NCI-H1048 (cell line): Measurements from ENCODE around the gene BCKDHA.
"Not testable (repeated sequence)": the region's sequence is repeated elsewhere in the genome, so short reads cannot be mapped to it uniquely, and the experiment has no call there.

ENCODE experiments used
- DNase-seq: peaks from one replicate; lab custom pipeline; 2025; lab: John Stamatoyannopoulos, UW

The BCKDHA gene

GRCh38 chr19:41405776-41406175 is 8.2 kb downstream of the BCKDHA start:
- no peak for DNase-seq

GRCh38 chr19:41407271-41407670 is 9.7 kb downstream of the BCKDHA start:
- no peak for DNase-seq

GRCh38 chr19:41408256-41408655 is 10.6 kb downstream of the BCKDHA start:
- no peak for DNase-seq

DNA sequence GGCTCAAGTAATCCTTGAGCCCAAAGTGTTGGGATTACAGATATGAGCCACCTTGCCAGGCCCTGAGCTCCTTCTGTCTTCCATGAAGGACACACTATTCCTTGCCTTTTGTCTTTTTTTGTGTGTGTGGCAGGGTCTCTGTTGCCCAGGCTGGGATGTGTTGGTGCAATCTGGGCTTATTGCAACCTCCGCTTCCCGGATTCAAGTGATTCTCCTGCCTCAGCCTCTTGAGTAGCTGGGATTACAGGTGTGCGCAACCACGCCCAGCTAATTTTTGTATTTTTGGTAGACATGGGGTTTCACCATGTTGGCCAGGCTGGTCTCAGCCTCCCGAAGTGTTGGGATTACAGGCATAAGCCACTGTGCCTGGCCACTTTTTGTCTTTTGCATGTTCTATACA is 11.2 kb downstream of the BCKDHA start:
- not testable (repeated sequence) for DNase-seq

DNA sequence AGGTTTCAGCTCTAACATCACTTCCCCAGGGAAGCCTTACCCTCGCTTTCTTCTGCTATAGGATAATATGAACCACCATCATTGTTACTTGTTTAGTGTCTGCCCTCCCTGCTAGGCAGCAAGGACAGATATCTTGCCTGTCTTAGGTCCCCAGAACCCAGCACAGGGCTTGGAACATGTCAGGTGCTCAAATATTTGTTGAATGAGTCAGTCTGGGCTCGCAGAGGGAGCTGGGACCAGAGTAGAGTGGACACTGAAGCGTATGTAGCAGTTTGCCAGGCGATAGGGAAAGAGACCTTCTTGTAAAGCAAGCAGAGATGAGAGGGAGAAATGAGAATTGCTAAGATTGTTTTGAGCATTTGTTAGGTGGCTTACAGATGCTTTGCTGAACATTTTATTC is 11.7 kb downstream of the BCKDHA start:
- DNase-seq = no peak

- no peak for DNase-seq
Measured at GRCh38 chr19:41410336-41411054, 12.9 kb downstream of the BCKDHA start.

- no peak for DNase-seq
Measured at GRCh38 chr19:41411100-41411967, 13.7 kb downstream of the BCKDHA start.

GRCh38 chr19:41411968-41412265 is 14.3 kb downstream of the BCKDHA start:
- DNase-seq = no peak

DNA sequence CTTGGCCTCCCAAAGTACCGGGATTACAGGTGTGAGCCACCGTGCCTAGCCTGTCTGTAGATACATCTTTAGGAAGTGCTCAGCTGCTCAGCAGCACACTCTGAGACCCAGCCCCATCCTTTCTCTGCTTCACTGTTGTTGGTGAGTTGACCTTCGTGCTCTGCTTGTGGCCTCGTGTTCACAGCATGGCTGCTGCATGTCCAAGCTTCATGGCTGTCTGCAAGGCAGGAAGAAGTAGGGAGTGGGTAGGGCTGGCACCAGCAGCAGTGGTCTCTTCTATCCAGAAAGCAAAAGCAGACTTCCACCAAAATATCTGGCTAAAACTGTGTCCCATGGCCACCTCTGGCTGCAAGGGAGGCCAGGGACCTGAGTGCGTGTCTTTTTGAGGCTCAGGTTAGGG is 15.3 kb downstream of the BCKDHA start:
- no peak for DNase-seq

- no peak for DNase-seq
Measured at GRCh38 chr19:41413947-41414346, 16.3 kb downstream of the BCKDHA start.

- DNase-seq = no peak
Measured at GRCh38 chr19:41414461-41414860, 16.8 kb downstream of the BCKDHA start.

DNA sequence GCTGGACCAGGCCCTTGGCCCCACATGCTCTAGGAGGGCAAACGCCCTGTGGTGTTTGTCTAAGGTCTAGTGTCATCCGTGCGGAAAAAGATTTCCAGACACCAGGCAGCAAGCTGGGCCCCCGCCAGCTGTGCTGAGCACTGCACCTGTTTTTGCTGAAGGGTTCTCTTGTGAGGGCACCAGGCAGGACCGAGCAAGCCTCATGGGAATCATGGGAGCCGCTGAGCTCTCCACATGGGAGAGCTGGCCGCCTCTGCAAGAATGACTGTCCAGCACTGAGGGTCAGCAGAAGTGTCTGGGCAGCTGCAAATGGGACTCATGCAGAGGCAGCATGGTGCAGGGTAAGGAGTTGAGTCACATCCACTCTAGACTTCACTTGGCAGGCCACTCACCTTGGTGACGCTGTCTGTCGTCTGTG is 17.5 kb downstream of the BCKDHA start:
- DNase-seq = no peak

- no peak for DNase-seq
Measured at GRCh38 chr19:41416194-41416674, 18.6 kb downstream of the BCKDHA start.

DNA sequence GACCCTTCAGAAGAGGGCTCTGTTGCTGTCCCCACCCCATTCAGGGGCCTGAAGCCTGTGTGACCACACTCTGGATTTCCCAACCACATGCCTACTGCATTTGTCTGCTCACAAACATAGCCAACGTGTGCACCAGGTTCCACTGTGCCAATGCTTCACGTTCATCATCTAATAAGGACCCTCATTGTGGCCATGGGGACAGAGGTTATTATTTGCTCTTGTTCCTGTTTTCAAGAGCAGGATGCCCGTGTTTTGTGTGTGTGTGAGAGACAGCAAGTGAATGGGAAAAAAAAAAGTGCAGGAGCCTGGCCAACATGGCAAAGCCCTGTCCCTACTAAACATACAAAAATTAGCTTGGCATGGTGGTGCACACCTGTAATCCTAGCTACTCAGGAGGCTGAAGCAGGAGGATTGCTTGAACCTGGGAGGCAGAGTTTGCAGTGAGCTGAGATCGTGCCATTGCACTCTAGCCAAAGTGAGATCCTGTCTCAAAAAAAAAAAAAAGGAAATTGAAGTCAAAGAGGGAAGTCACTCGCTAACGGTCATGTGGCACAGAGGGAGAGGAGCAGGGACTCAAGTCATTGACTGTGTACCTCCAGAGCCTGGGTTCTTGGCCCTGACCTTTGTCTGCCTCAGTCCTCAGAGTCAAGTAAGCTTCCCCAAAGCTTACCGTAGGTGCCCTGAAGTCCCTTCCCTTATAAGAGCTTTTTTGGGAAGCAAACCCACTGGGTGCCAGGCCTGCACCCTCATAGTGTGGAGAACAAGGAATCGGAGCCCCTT is 22.7 kb downstream of the BCKDHA start:
- DNase-seq = no peak

DNA sequence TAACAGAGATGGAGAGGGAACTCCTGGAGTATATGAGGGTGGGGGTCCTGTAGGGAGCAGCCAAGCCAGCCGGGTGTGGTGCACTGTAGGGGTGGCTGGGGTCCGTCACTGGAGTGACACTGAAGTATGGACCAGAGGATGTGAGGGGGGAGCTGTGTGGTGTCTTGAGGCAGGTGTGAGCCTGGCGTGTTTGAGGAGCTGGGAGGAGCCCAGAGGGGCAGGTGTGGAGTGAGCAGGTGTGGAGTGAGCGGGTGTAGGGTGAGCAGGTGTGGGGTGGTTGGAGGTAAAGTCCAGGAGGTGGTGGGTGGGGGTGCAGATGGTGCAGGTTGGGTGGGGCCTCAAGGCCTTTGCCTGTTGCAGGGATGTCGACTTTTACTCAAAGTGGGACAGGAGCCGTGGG is 23.7 kb downstream of the BCKDHA start:
- DNase-seq = no peak

DNA sequence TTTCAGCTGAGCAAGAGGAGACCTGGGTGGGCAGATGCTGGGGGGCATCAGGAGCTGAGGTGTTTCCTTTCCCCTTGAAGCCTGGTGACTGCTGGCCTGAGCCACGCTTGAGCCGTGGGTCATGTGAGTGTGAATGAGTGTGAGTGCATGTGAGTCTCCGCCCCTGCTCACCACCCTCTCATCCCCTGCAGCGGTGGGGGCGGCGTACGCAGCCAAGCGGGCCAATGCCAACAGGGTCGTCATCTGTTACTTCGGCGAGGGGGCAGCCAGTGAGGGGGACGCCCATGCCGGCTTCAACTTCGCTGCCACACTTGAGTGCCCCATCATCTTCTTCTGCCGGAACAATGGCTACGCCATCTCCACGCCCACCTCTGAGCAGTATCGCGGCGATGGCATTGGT is 24.4 kb downstream of the BCKDHA start:
- no peak for DNase-seq

DNA sequence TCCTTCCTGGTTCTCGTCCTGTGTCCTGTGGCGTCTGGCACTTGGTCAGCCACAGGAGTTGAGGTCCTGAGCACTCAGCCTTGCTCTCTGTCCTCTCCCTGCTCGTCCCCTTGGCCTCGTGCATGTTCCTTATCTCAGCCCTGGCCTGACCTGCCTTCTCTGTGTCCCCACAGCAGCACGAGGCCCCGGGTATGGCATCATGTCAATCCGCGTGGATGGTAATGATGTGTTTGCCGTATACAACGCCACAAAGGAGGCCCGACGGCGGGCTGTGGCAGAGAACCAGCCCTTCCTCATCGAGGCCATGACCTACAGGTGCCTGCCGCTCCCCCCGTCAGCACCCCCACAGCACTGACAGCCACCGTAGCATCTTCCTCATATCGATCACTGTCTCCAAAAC is 24.8 kb downstream of the BCKDHA start:
- DNase-seq = no peak

DNA sequence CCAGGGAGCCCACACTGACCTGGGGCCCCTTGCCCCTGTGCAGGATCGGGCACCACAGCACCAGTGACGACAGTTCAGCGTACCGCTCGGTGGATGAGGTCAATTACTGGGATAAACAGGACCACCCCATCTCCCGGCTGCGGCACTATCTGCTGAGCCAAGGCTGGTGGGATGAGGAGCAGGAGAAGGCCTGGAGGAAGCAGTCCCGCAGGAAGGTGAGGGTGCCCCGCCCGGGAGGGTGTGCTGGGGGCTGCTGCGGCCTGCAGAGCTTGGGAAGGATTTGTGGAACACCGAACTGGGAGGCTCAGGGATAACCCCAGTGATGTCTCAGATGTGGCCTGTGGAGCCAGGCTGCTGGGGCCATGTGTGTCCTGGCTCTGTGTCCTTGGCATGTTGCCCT is 25.3 kb downstream of the BCKDHA start:
- no peak for DNase-seq

- no peak for DNase-seq
Measured at GRCh38 chr19:41424335-41425173, 26.9 kb downstream of the BCKDHA start.

GRCh38 chr19:41425174-41426115 is 27.8 kb downstream of the BCKDHA start:
- no peak for DNase-seq
